Right lobe of liver (tissue), 6 donors: ENCODE results near the gene PARVB. TPM values are rescaled to one million over a fixed set of nuclear protein-coding genes. Genes with fewer than 3 reads are reported as not detected.

Experiments
- ATAC-seq, 4 donors: fragments of 200-7000 bp; cut with Tn5 transposase; one replicate each; pipeline ENCODE4 v1.9.1; 2020; ENCODE audit warnings: mild to moderate bottlenecking in 4 of 4, moderate library complexity in 4 of 4
- DNase-seq, 3 donors: peaks; one replicate each; pipeline ENCODE4 v3.0.0-alpha.2; 2020
- H3K27ac ChIP-seq, 3 donors: fragments of 200-600 bp; one replicate each; pipeline ENCODE4 v1.8.0; 2022
- H3K27me3 ChIP-seq, 2 donors: fragments of 200-600 bp; one replicate each; pipeline ENCODE4 v1.8.0; 2022
- H3K36me3 ChIP-seq, 4 donors: fragments of 200-600 bp; sonication (generic) in 1 of 4; one replicate each; pipeline versions ENCODE4 v1.5.1 to v1.8.0; 2017 to 2022; ENCODE audit warnings: control low read depth in 1 of 4
- H3K4me1 ChIP-seq, 4 donors: fragments of 200-600 bp; sonication (generic) in 1 of 4; one replicate each; pipeline versions ENCODE4 v1.5.1 to v1.8.0; 2017 to 2022; ENCODE audit warnings: control low read depth in 1 of 4
- H3K4me3 ChIP-seq, 3 donors: fragments of 200-600 bp; one replicate each; pipeline ENCODE4 v1.8.0; 2022
- H3K9me3 ChIP-seq, 4 donors: fragments of 200-600 bp; sonication (generic) in 1 of 4; one replicate each; pipeline versions ENCODE4 v1.5.1 to v1.8.0; 2017 to 2022; ENCODE audit warnings: control low read depth in 1 of 4
- CTCF ChIP-seq, 4 donors: fragments of 200-600 bp in 3 of 4; fragments of 450-650 bp in 1 of 4; IDR thresholded peaks; one replicate each; pipeline versions ENCODE4 v1.5.1 to v1.8.0; 2016 to 2022; ENCODE audit warnings: antibody characterized with exemption in 4 of 4, mild to moderate bottlenecking in 2 of 4
- POLR2A ChIP-seq: fragments of 450-650 bp; IDR thresholded peaks from one replicate; pipeline ENCODE4 v1.6.1; 2017; ENCODE audit warnings: antibody characterized with exemption, mild to moderate bottlenecking
- WGBS: methylation state at CpG from one replicate; pipeline ENCODE4 v1.1.6; 2018; ENCODE audit warnings: low coverage, low lambda C conversion rate; ENCODE audit not compliant: insufficient coverage; ENCODE audit errors: missing lambda C conversion rate; 5-methylcytosine and 5-hydroxymethylcytosine counted together
- intact Hi-C, 2 donors: fragments of 100-400 bp; cut with DNase I; formaldehyde crosslinking; loops; one replicate each; pipeline versions ENCODE4 v1.11.2 to v1.14.1; 2022
- total RNA-seq, 6 experiments: library from RNA; depleted of rRNA in 2 of 6; stranded (reverse); fragments of >200 nt in 2 of 6; fragmentation: NEBNext Ultra II Directional in 3 of 6; extraction: Animal tissue kit (Norgen Biotek cat#: 25700) in 3 of 6; gene quantifications; one replicate each; pipeline versions ENCODE4 v1.1.0 to v1.2.4, GENCODE V29; 2016 to 2023
- donor health status: DM: no; HTN: yes; CAD: no.
- donor health status: DM: no; HTN: no; CAD: no.
- donor health status: DM: no; HTN: no; CAD: no.
- donor health status: DM: no; HTN: yes; CAD: no.
- donor health status: DM: no; HTN: yes; CAD: no.

The PARVB gene
- total RNA-seq, 6 experiments from 2014 or later, result 14.2 to 21.3 (median 15.2) TPM

DNA sequence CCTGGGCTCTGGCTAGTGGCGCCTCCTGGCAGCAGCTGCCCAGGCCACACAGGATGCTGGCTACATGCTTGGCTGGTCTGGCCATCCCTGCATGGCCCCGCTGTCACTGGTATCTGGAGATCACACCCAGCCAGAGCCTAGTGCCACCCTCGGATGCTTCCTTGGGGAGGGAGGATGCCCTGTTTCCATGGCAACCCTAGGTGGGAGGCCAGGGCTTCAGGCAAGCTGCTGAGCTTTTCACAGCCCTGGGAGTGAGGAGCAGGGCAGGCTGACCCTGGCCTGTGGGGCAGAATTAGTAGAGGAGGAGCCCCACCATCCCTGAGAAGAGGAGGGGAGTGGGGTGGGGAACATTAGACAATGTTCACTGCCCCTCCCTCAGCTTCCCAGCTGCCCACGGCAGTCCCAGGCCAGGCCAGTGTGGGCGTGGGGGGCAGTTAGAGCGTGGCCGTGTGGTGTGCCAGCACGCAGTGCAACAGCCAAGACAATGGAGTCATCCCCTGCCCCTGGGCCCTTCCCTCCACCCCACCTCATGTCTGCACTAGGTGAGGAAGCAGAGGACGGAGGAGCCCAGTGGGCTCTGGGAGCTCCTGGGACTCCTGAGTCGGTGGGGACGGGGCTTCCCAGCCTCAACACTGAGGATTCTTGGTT is 50.4 kb downstream of the PARVB start:
- Histone ChIP-seq H3K27ac (no peak overlapping the region), H3K36me3 (no peaks in the 10 kb centered on the region), H3K27me3 (no peaks in the 10 kb centered on the region), H3K9me3 (no peaks in the 10 kb centered on the region), H3K4me1 (no peaks in the 10 kb centered on the region), H3K4me3 (no peak overlapping the region)
- no peak for DNase-seq
- ATAC-seq, result peak in 1 of 4 donors; percentile 15
- no CpG with 5 or more reads among the region's 11 CpGs for WGBS
- intact Hi-C loops, result loop anchor here in 1 of 2 donors (10.0 kb wide), 1 partner anchor 80 kb away; no protein-coding TSS in a partner anchor
- TF ChIP-seq CTCF (IDR thresholded peaks at IDR 0.05), result no peak
- no peak for TF ChIP-seq POLR2A

DNA sequence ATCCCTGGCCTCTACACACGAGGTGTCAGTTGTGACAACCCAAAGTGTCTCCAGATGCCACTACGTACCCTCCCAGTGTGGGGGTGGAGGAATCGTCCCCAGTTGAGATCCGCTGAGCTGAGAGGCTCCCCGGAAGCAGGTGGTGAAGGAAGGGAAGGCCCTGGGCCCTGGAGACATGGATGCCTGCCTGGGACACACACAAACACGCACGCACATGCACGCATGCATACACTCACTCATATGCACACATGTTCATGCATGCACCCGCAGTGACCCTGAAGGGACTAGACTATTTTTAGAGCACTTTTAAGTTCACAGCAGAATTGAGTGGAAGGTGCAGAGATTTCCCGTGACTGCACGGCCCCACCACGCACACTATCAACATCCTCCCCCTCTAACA is 50.9 kb downstream of the PARVB start:
- intact Hi-C loops, result loop anchor here in 1 of 2 donors (10.0 kb wide), 1 partner anchor 80 kb away; no protein-coding TSS in a partner anchor
- TF ChIP-seq POLR2A (no peak), CTCF (IDR thresholded peaks at IDR 0.05) (no peak)
- DNase-seq (no peak), ATAC-seq (no peak)
- H3K9me3 ChIP-seq, result no peaks in the 10 kb centered on the region
- WGBS, result 88% methylated on average over 5 of the region's 12 CpGs
- no peaks in the 10 kb centered on the region for H3K36me3 ChIP-seq
- H3K27me3 ChIP-seq, result no peaks in the 10 kb centered on the region
- no peak overlapping the region for H3K27ac ChIP-seq
- H3K4me1 ChIP-seq, result no peaks in the 10 kb centered on the region
- no peak overlapping the region for H3K4me3 ChIP-seq

DNA sequence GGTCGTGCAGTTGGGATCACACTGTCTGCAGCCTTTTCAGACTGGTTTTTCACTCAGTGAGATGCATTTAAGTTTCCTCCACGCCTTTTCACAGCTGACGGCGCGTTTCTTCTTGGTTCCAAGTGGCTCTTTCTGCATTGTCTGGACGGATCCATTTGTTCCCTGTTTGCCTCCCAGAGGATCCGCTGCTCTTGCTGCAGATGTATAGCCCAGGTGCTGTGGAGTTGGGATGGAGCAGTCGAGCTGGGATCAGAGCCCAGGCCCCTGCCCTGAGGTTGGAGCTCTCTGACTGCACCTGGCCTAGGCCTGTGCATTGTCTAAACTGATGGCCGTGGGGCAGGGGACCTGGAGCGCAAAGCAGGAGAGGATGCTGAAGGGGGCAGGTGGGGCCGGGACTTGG is 51.6 kb downstream of the PARVB start:
- intact Hi-C loops, result loop anchor here in 1 of 2 donors (10.0 kb wide), 1 partner anchor 81 kb away; no protein-coding TSS in a partner anchor
- H3K27ac ChIP-seq, result no peak overlapping the region

DNA sequence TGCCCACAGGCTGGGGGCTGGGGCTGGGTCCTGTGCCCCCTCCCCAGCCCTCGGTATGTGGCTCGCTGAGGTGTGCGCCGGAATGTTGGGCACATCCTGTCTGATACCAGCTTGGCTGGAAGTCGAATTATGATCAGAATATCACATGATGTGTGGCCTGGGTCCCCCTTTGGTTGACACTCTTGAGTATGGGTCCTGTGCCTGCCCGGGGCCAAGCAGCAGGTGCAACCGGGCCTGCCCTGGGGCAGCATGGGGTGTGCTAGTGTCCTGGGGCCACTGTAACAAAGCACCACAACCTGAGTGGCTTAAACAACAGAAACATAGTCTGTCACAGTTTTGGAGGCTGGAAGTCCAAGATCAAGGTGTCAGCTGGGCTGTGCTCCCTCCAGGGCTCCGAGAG is 52.7 kb downstream of the PARVB start:
- no peaks in the 10 kb centered on the region for H3K4me1 ChIP-seq
- ATAC-seq, result no peak
- no peak for DNase-seq
- H3K4me3 ChIP-seq, result no peak overlapping the region
- H3K27ac ChIP-seq, result no peak overlapping the region
- WGBS, result 100% methylated on average over 1 of the region's 8 CpGs
- no peaks in the 10 kb centered on the region for H3K9me3 ChIP-seq
- TF ChIP-seq POLR2A (no peak), CTCF (IDR thresholded peaks at IDR 0.05) (no peak)
- no peaks in the 10 kb centered on the region for H3K36me3 ChIP-seq
- intact Hi-C loops, result loop anchor here in 1 of 2 donors (10.0 kb wide), 1 partner anchor 82 kb away; no protein-coding TSS in a partner anchor
- no peaks in the 10 kb centered on the region for H3K27me3 ChIP-seq

More for the DNA sequence above, 51.6 kb downstream of the PARVB start:
- Histone ChIP-seq H3K4me1 (no peaks in the 10 kb centered on the region), H3K9me3 (no peaks in the 10 kb centered on the region), H3K27me3 (no peaks in the 10 kb centered on the region), H3K4me3 (no peak overlapping the region), H3K36me3 (no peaks in the 10 kb centered on the region)
- WGBS, result 70% methylated on average over 9 of the region's 11 CpGs
- TF ChIP-seq POLR2A (no peak), CTCF (IDR thresholded peaks at IDR 0.05) (no peak)
- ATAC-seq (no peak), DNase-seq (no peak)
